Measurements from ENCODE around the gene LRP5. TPM values are rescaled to one million over a fixed set of nuclear protein-coding genes. Genes with fewer than 3 reads are reported as not detected.
A peak's percentile ranks its signal among the peaks of the same experiment; 100 is the strongest.

LRP5 gene
- total and polyA plus RNA-seq, 10 donors, result 3.9 to 21.8 (median 14.1) TPM

- DNase-seq, result no peak
- TF ChIP-seq POLR2AphosphoS5 (IDR thresholded peaks at IDR 0.05), result no peak
- TF ChIP-seq POLR2A (IDR thresholded peaks at IDR 0.05), result no peak
- no peak for TF ChIP-seq CTCF (IDR thresholded peaks at IDR 0.05 in 8 of 11, conservative IDR thresholded peaks at IDR 0.05 in 3 of 11)
- WGBS, 5 donors, result 88 to 94% (median 90%) methylated on average over 17 to 19 of the region's 19 CpGs
- H3K27ac ChIP-seq, result no peak overlapping the region
- intact Hi-C loops (cut with DNase I; ENCODE audit: low total_unique reads), result no loop called here
- H3K4me1 ChIP-seq, result peaks cover 6 to 17% (median 13%) of the 10 kb centered on the region in 6 donors
- no peak overlapping the region for H3K4me3 ChIP-seq
- H3K36me3 ChIP-seq, result peaks cover 0 to 7% (median 0%) of the 10 kb centered on the region in 6 donors
- no peaks in the 10 kb centered on the region for H3K9me3 ChIP-seq
- no peaks in the 10 kb centered on the region for H3K27me3 ChIP-seq (replicated peaks in 1 of 7)
Measured at GRCh38 chr11:68365943-68366435, 53.6 kb downstream of the LRP5 start.

GRCh38 chr11:68367252-68367651, 54.9 kb downstream of the LRP5 start:
- Histone ChIP-seq H3K36me3 (peaks cover 0 to 7% (median 0%) of the 10 kb centered on the region in 6 donors), H3K4me1 (peaks cover 13 to 29% (median 24%) of the 10 kb centered on the region in 6 donors), H3K9me3 (no peaks in the 10 kb centered on the region), H3K4me3 (no peak overlapping the region), H3K27ac (no peak overlapping the region), H3K27me3 (replicated peaks in 1 of 7) (peaks cover 0 to under 1% (median 0%) of the 10 kb centered on the region in 7 donors)
- no peak for DNase-seq
- TF ChIP-seq CTCF (IDR thresholded peaks at IDR 0.05 in 8 of 11, conservative IDR thresholded peaks at IDR 0.05 in 3 of 11), result no peak
- no peak for TF ChIP-seq POLR2A (IDR thresholded peaks at IDR 0.05)
- TF ChIP-seq POLR2AphosphoS5 (IDR thresholded peaks at IDR 0.05), result no peak
- 82 to 97% (median 91%) methylated on average over 2 to 6 of the region's 6 CpGs for WGBS, 5 donors
- intact Hi-C loops (cut with DNase I; ENCODE audit: low total_unique reads), result no loop called here

- 92 to 97% (median 95%) methylated on average over 2 to 8 of the region's 8 CpGs for WGBS, 5 donors
- Histone ChIP-seq H3K9me3 (no peaks in the 10 kb centered on the region), H3K4me1 (peaks cover 23 to 53% (median 38%) of the 10 kb centered on the region in 6 donors), H3K4me3 (no peak overlapping the region), H3K36me3 (peaks cover 0 to 7% (median 0%) of the 10 kb centered on the region in 6 donors), H3K27ac (peak overlapping the region in 2 of 8 donors; percentile 52 to 73), H3K27me3 (replicated peaks in 1 of 7) (peaks cover 0 to 25% (median 0%) of the 10 kb centered on the region in 7 donors)
- intact Hi-C loops (cut with DNase I; ENCODE audit: low total_unique reads), result no loop called here
- DNase-seq, result no peak
- TF ChIP-seq POLR2A (IDR thresholded peaks at IDR 0.05) (no peak), POLR2AphosphoS5 (IDR thresholded peaks at IDR 0.05) (no peak), CTCF (IDR thresholded peaks at IDR 0.05 in 8 of 11, conservative IDR thresholded peaks at IDR 0.05 in 3 of 11) (no peak)
Measured at GRCh38 chr11:68369756-68370155, 57.4 kb downstream of the LRP5 start.

GRCh38 chr11:68370211-68371111, 58.1 kb downstream of the LRP5 start:
- intact Hi-C loops (cut with DNase I; ENCODE audit: low total_unique reads), result no loop called here
- DNase-seq, result no peak
- peaks cover 25 to 60% (median 44%) of the 10 kb centered on the region in 6 donors for H3K4me1 ChIP-seq

More at GRCh38 chr11:68370211-68371111, 58.1 kb downstream of the LRP5 start:
- H3K27ac ChIP-seq, result peak overlapping the region in 5 of 8 donors; percentile 41 to 73 (median 52)
- WGBS, 5 donors, result 42 to 60% (median 54%) methylated on average over 15 to 23 of the region's 23 CpGs
- peak overlapping the region in 1 of 8 donors; percentile 45 for H3K4me3 ChIP-seq
- peaks cover 0 to 7% (median 0%) of the 10 kb centered on the region in 6 donors for H3K36me3 ChIP-seq
- peak in 1 of 3 donors; percentile 28 for TF ChIP-seq POLR2AphosphoS5 (IDR thresholded peaks at IDR 0.05)
- no peak for TF ChIP-seq POLR2A (IDR thresholded peaks at IDR 0.05)
- TF ChIP-seq CTCF (IDR thresholded peaks at IDR 0.05 in 8 of 11, conservative IDR thresholded peaks at IDR 0.05 in 3 of 11), result no peak
- H3K27me3 ChIP-seq (replicated peaks in 1 of 7), result peaks cover 0 to 32% (median 0%) of the 10 kb centered on the region in 7 donors
- no peaks in the 10 kb centered on the region for H3K9me3 ChIP-seq
